ENCODE measurements around the gene ATAD1. TPM values are rescaled to one million over a fixed set of nuclear protein-coding genes. Genes with fewer than 3 reads are reported as not detected.
"Not testable (repeated sequence)": the region's sequence is repeated elsewhere in the genome, so short reads cannot be mapped to it uniquely, and the experiment has no call there.

The ATAD1 gene
- total RNA-seq, 1 donor from 2014 or later = 16.0 TPM

GRCh38 chr10:87846023-87846422 is 28.0 kb upstream of the ATAD1 start:
- no peak for DNase-seq (ENCODE audit: low read depth in 2 of 2)

- no peak for DNase-seq (ENCODE audit: low read depth in 2 of 2)
Measured at GRCh38 chr10:87845624-87845998, 27.6 kb upstream of the ATAD1 start.

- peak in 1 of 2 donors; percentile 64 for DNase-seq (ENCODE audit: low read depth in 2 of 2)
Measured at GRCh38 chr10:87844837-87845623, 27.0 kb upstream of the ATAD1 start.

- no peak for DNase-seq (ENCODE audit: low read depth in 2 of 2)
Measured at GRCh38 chr10:87843714-87844113, 25.7 kb upstream of the ATAD1 start.

GRCh38 chr10:87842776-87843497 is 24.9 kb upstream of the ATAD1 start:
- DNase-seq (ENCODE audit: low read depth in 2 of 2) = peak in 1 of 2 donors; percentile 79

GRCh38 chr10:87842220-87842641 is 24.2 kb upstream of the ATAD1 start:
- peak in 1 of 2 donors; percentile 29 for DNase-seq (ENCODE audit: low read depth in 2 of 2)

GRCh38 chr10:87841186-87841585 is 23.2 kb upstream of the ATAD1 start:
- DNase-seq (ENCODE audit: low read depth in 2 of 2) = no peak

GRCh38 chr10:87838650-87839049 is 20.6 kb upstream of the ATAD1 start:
- DNase-seq (ENCODE audit: low read depth in 2 of 2) = no peak

GRCh38 chr10:87837445-87837844 is 19.4 kb upstream of the ATAD1 start:
- DNase-seq (ENCODE audit: low read depth in 2 of 2) = no peak

GRCh38 chr10:87836098-87836497 is 18.1 kb upstream of the ATAD1 start:
- DNase-seq (ENCODE audit: low read depth in 2 of 2) = no peak

GRCh38 chr10:87829986-87830729 is 12.1 kb upstream of the ATAD1 start:
- DNase-seq (ENCODE audit: low read depth in 2 of 2) = no peak

- DNase-seq (ENCODE audit: low read depth in 2 of 2) = not testable (repeated sequence)
Measured at GRCh38 chr10:87829051-87829450, 11.0 kb upstream of the ATAD1 start.

GRCh38 chr10:87827681-87828080 is 9.7 kb upstream of the ATAD1 start:
- DNase-seq (ENCODE audit: low read depth in 2 of 2) = no peak

GRCh38 chr10:87826653-87827052 is 8.6 kb upstream of the ATAD1 start:
- no peak for DNase-seq (ENCODE audit: low read depth in 2 of 2)

GRCh38 chr10:87819289-87819585 is 1.2 kb upstream of the ATAD1 start:
- DNase-seq (ENCODE audit: low read depth in 2 of 2) = no peak

GRCh38 chr10:87818505-87819288 is 671 bp upstream of the ATAD1 start:
- peak in 1 of 2 donors; percentile 29 for DNase-seq (ENCODE audit: low read depth in 2 of 2)

GRCh38 chr10:87816898-87817608 is 973 bp downstream of the ATAD1 start:
- DNase-seq (ENCODE audit: low read depth in 2 of 2) = peak in 1 of 2 donors; percentile 0

GRCh38 chr10:87816163-87816897 is 1.7 kb downstream of the ATAD1 start:
- DNase-seq (ENCODE audit: low read depth in 2 of 2) = no peak

GRCh38 chr10:87804939-87805569 is 13.0 kb downstream of the ATAD1 start:
- no peak for DNase-seq (ENCODE audit: low read depth in 2 of 2)

GRCh38 chr10:87803831-87804230 is 14.2 kb downstream of the ATAD1 start:
- no peak for DNase-seq (ENCODE audit: low read depth in 2 of 2)
